ENCODE measurements around the gene SYNE2. TPM values are rescaled to one million over a fixed set of nuclear protein-coding genes. Genes with fewer than 3 reads are reported as not detected.

SYNE2 gene
- total RNA-seq, 1 donor from 2014 or later = 5.7 TPM

DNA sequence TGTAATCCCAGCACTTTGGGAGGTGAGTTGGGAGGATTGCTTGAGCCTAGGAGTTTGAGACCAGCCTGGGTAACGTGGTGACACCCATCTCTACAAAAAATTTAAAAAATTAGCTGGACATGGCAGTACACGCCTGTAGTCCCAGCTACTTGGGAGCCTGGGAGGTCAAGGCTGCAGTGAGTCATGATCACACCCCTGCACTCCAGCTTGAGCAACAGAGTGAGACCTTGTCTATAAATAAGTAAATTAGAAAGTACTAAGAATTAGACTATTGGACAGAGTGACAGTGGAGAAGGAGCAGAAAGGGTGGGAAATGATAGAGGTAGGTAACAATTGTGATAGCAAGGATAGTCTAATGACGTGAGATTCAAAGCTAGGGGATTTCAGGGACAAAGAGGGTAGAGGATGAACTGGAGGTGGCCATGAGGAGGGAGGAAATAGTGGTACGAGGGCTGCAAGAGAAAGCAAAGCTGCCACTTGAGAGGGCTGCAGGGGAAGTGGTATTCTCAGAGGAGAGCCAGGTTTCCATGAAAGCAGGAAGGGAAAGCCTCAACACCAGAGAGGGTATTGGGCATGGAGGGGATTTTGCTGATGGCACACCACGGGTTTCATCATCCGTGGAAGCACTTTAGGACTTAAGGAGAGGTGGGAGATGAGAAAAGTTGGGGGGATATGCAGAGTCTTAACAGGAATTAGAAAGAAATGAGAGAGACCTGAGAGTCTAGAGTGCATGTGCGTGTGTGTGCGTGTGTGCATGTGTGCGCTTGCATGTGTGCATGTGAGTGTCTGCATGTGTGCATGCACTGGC is 85.6 kb downstream of the SYNE2 start:
- TF ChIP-seq, protein P1, sequence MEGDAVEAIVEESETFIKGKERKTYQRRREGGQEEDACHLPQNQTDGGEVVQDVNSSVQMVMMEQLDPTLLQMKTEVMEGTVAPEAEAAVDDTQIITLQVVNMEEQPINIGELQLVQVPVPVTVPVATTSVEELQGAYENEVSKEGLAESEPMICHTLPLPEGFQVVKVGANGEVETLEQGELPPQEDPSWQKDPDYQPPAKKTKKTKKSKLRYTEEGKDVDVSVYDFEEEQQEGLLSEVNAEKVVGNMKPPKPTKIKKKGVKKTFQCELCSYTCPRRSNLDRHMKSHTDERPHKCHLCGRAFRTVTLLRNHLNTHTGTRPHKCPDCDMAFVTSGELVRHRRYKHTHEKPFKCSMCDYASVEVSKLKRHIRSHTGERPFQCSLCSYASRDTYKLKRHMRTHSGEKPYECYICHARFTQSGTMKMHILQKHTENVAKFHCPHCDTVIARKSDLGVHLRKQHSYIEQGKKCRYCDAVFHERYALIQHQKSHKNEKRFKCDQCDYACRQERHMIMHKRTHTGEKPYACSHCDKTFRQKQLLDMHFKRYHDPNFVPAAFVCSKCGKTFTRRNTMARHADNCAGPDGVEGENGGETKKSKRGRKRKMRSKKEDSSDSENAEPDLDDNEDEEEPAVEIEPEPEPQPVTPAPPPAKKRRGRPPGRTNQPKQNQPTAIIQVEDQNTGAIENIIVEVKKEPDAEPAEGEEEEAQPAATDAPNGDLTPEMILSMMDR (IDR thresholded peaks at IDR 0.05; ENCODE audit: insufficient read depth, low read depth, low read length) = no peak
- TF ChIP-seq EZH2 (IDR thresholded peaks at IDR 0.05; ENCODE audit: insufficient read depth, low read length) = no peak
- H3K9me3 Mint-ChIP-seq (ENCODE audit: unreplicated experiment) = no peaks in the 10 kb centered on the region
- no peak overlapping the region for H3K27ac ChIP-seq (ENCODE audit: low read depth, low read length)
- no peak overlapping the region for H3K9ac ChIP-seq (ENCODE audit: low read length)
- no peaks in the 10 kb centered on the region for H3K4me1 Mint-ChIP-seq (ENCODE audit: low read depth, unreplicated experiment)
- H3K9me3 ChIP-seq (ENCODE audit: insufficient read depth, low read depth, low read length) = no peaks in the 10 kb centered on the region
- no peaks in the 10 kb centered on the region for H4K20me1 ChIP-seq (ENCODE audit: insufficient read depth, low read length)
- H3K4me1 ChIP-seq (ENCODE audit: insufficient read depth, low read length) = no peaks in the 10 kb centered on the region
- H3K36me3 Mint-ChIP-seq (ENCODE audit: low read depth, unreplicated experiment) = no peaks in the 10 kb centered on the region
- no peak overlapping the region for H3K4me2 ChIP-seq (ENCODE audit: low read length)
- no peaks in the 10 kb centered on the region for H3K27me3 Mint-ChIP-seq (ENCODE audit: low read depth, unreplicated experiment)
- no peak overlapping the region for H3K27ac Mint-ChIP-seq (ENCODE audit: unreplicated experiment)
- DNase-seq (ENCODE audit: low read depth) (no peak), FAIRE-seq (no peak)
- no peaks in the 10 kb centered on the region for H3K79me2 ChIP-seq (ENCODE audit: insufficient read depth, low read length)
- H3K4me3 Mint-ChIP-seq (ENCODE audit: unreplicated experiment) = no peak overlapping the region
- no peak overlapping the region for H3K4me3 ChIP-seq (ENCODE audit: insufficient read depth, low read depth, low read length)
- no peaks in the 10 kb centered on the region for H3K27me3 ChIP-seq (ENCODE audit: insufficient read depth, low read length)
- no peaks in the 10 kb centered on the region for H3K36me3 ChIP-seq (ENCODE audit: insufficient read depth, low read length)
- H2AFZ ChIP-seq (ENCODE audit: low read depth, low read length) = no peak overlapping the region

- TF ChIP-seq, protein P1 (IDR thresholded peaks at IDR 0.05; ENCODE audit: insufficient read depth, low read depth, low read length) = no peak
- no peak for TF ChIP-seq EZH2 (IDR thresholded peaks at IDR 0.05; ENCODE audit: insufficient read depth, low read length)
- no peak overlapping the region for H3K4me3 ChIP-seq (ENCODE audit: insufficient read depth, low read depth, low read length)
- no peaks in the 10 kb centered on the region for H3K4me1 Mint-ChIP-seq (ENCODE audit: low read depth, unreplicated experiment)
Observed at GRCh38 chr14:63939006-63939270, 86.1 kb downstream of the SYNE2 start.

DNA sequence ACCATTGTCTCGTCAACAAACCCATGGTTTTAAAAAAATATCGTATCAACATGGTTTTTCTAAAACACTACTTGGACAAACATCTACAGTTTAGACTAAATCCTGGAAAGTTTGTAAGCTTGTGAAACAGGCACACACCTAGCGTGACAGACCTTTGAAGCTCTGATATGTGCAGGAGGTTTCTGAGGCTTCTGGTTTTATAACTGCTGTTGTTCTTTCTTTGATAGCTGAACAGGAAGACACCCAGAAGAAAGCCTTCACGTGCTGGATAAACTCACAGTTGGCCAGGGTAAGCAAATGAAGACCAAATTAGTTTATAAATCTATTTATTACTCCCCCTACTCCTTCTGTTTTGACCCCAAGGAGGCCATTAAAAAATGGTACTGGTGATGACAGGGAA is 87.6 kb downstream of the SYNE2 start:
- FAIRE-seq = no peak
- Histone ChIP-seq H3K4me1 (ENCODE audit: insufficient read depth, low read length) (no peaks in the 10 kb centered on the region), H3K9me3 (ENCODE audit: insufficient read depth, low read depth, low read length) (no peaks in the 10 kb centered on the region), H2AFZ (ENCODE audit: low read depth, low read length) (no peak overlapping the region), H3K79me2 (ENCODE audit: insufficient read depth, low read length) (no peaks in the 10 kb centered on the region), H3K4me2 (ENCODE audit: low read length) (no peak overlapping the region), H4K20me1 (ENCODE audit: insufficient read depth, low read length) (no peaks in the 10 kb centered on the region), H3K4me3 (ENCODE audit: insufficient read depth, low read depth, low read length) (no peak overlapping the region), H3K27ac (ENCODE audit: low read depth, low read length) (no peak overlapping the region), H3K36me3 (ENCODE audit: insufficient read depth, low read length) (no peaks in the 10 kb centered on the region), H3K27me3 (ENCODE audit: insufficient read depth, low read length) (no peaks in the 10 kb centered on the region), H3K9ac (ENCODE audit: low read length) (no peak overlapping the region)
- H3K4me3 Mint-ChIP-seq (ENCODE audit: unreplicated experiment) = no peak overlapping the region
- DNase-seq (ENCODE audit: low read depth) = no peak
- H3K27me3 Mint-ChIP-seq (ENCODE audit: low read depth, unreplicated experiment) = no peaks in the 10 kb centered on the region
- H3K4me1 Mint-ChIP-seq (ENCODE audit: low read depth, unreplicated experiment) = no peaks in the 10 kb centered on the region
- no peaks in the 10 kb centered on the region for H3K36me3 Mint-ChIP-seq (ENCODE audit: low read depth, unreplicated experiment)
- TF ChIP-seq, protein P1 (IDR thresholded peaks at IDR 0.05; ENCODE audit: insufficient read depth, low read depth, low read length) = no peak
- no peak for TF ChIP-seq EZH2 (IDR thresholded peaks at IDR 0.05; ENCODE audit: insufficient read depth, low read length)
- H3K9me3 Mint-ChIP-seq (ENCODE audit: unreplicated experiment) = no peaks in the 10 kb centered on the region
- H3K27ac Mint-ChIP-seq (ENCODE audit: unreplicated experiment) = no peak overlapping the region

More at GRCh38 chr14:63939006-63939270, 86.1 kb downstream of the SYNE2 start:
- Mint-ChIP-seq H3K4me3 (ENCODE audit: unreplicated experiment) (no peak overlapping the region), H3K9me3 (ENCODE audit: unreplicated experiment) (no peaks in the 10 kb centered on the region), H3K36me3 (ENCODE audit: low read depth, unreplicated experiment) (no peaks in the 10 kb centered on the region), H3K27ac (ENCODE audit: unreplicated experiment) (no peak overlapping the region), H3K27me3 (ENCODE audit: low read depth, unreplicated experiment) (no peaks in the 10 kb centered on the region)
- Histone ChIP-seq H3K27ac (ENCODE audit: low read depth, low read length) (no peak overlapping the region), H3K36me3 (ENCODE audit: insufficient read depth, low read length) (no peaks in the 10 kb centered on the region), H3K27me3 (ENCODE audit: insufficient read depth, low read length) (no peaks in the 10 kb centered on the region), H3K4me1 (ENCODE audit: insufficient read depth, low read length) (no peaks in the 10 kb centered on the region), H3K4me2 (ENCODE audit: low read length) (no peak overlapping the region), H3K9ac (ENCODE audit: low read length) (no peak overlapping the region), H3K79me2 (ENCODE audit: insufficient read depth, low read length) (no peaks in the 10 kb centered on the region), H2AFZ (ENCODE audit: low read depth, low read length) (no peak overlapping the region), H4K20me1 (ENCODE audit: insufficient read depth, low read length) (no peaks in the 10 kb centered on the region), H3K9me3 (ENCODE audit: insufficient read depth, low read depth, low read length) (no peaks in the 10 kb centered on the region)
- FAIRE-seq (no peak), DNase-seq (ENCODE audit: low read depth) (no peak)

Data from astrocyte (in vitro differentiated cells and primary cell).